PFSK-1 (cell line): ENCODE data around the gene ARHGEF10L.

Experiments used
- FOXP2 ChIP-seq: optimal IDR thresholded peaks from 2 replicates; pipeline ENCODE3; 2011; ENCODE audit warnings: borderline replicate concordance, control low read depth, inconsistent platforms; ENCODE audit not compliant: insufficient read depth; ENCODE audit errors: extremely low read length, extremely low read depth
- POLR2AphosphoS5 ChIP-seq: IDR thresholded peaks from 2 replicates; pipeline ENCODE4 v1.6.1; 2012; ENCODE audit warnings: low read depth, mild to moderate bottlenecking, control low read depth, low read length, moderate library complexity
- REST ChIP-seq, 2 experiments: IDR thresholded peaks; 2 replicates each; pipeline versions ENCODE4 v1.6.1 to v1.8.0; 2011 to 2012; ENCODE audit warnings: low read depth in 2 of 2, low read length in 2 of 2, control low read depth in 1 of 2, inconsistent platforms in 1 of 2, mild to moderate bottlenecking in 1 of 2, moderate library complexity in 1 of 2; ENCODE audit not compliant: insufficient read depth in 1 of 2
- SIN3A ChIP-seq: IDR thresholded peaks from 2 replicates; pipeline ENCODE4 v1.6.1; 2012; ENCODE audit warnings: mild to moderate bottlenecking, low read length, moderate library complexity, borderline replicate concordance; ENCODE audit not compliant: insufficient read depth
- TAF1 ChIP-seq: IDR thresholded peaks from 2 replicates; pipeline ENCODE4 v1.6.1; 2012; ENCODE audit warnings: low read length, control low read depth, borderline replicate concordance; ENCODE audit not compliant: insufficient read depth

ARHGEF10L gene

GRCh38 chr1:17739050-17739449 lies 199.6 kb downstream of the ARHGEF10L start:
- TF ChIP-seq POLR2AphosphoS5, result no peak
- no peak for TF ChIP-seq FOXP2
- TF ChIP-seq TAF1, result no peak
- no peak for TF ChIP-seq REST (IDR thresholded peaks at IDR 0.05; ENCODE audit: insufficient read depth in 1 of 2, low read depth in 2 of 2, low read length in 2 of 2)
- TF ChIP-seq SIN3A, result no peak

- no peak for TF ChIP-seq FOXP2
- TF ChIP-seq TAF1, result no peak
- no peak for TF ChIP-seq POLR2AphosphoS5
- TF ChIP-seq SIN3A, result no peak
- TF ChIP-seq REST (IDR thresholded peaks at IDR 0.05; ENCODE audit: insufficient read depth in 1 of 2, low read depth in 2 of 2, low read length in 2 of 2), result no peak
Measured at GRCh38 chr1:17741052-17741451, 201.6 kb downstream of the ARHGEF10L start.

GRCh38 chr1:17742583-17742982 lies 203.1 kb downstream of the ARHGEF10L start:
- no peak for TF ChIP-seq FOXP2
- TF ChIP-seq POLR2AphosphoS5, result no peak
- TF ChIP-seq SIN3A, result no peak
- TF ChIP-seq TAF1, result no peak
- no peak for TF ChIP-seq REST (IDR thresholded peaks at IDR 0.05; ENCODE audit: insufficient read depth in 1 of 2, low read depth in 2 of 2, low read length in 2 of 2)

GRCh38 chr1:17743008-17743647 lies 203.6 kb downstream of the ARHGEF10L start:
- TF ChIP-seq FOXP2 (no peak), REST (IDR thresholded peaks at IDR 0.05; ENCODE audit: insufficient read depth in 1 of 2, low read depth in 2 of 2, low read length in 2 of 2) (no peak), POLR2AphosphoS5 (no peak), SIN3A (no peak), TAF1 (no peak)
